GM12878 (cell line): Measurements from ENCODE around the gene TJP1. TPM values are rescaled to one million over a fixed set of nuclear protein-coding genes. Genes with fewer than 3 reads are reported as not detected.
A peak's percentile ranks its signal among the peaks of the same experiment; 100 is the strongest.

ENCODE experiments used
- ATAC-seq: fragments of 200-7000 bp; cut with Tn5 transposase; 3 replicates; pipeline ENCODE4 v1.9.1; 2020; ENCODE audit warnings: mild to moderate bottlenecking, moderate library complexity
- BruUV-seq: library from RNA; stranded (reverse); fragments of 400-500 nt; replicated peaks from 2 replicates; lab custom pipeline; 2021; lab: Mats Ljungman, UMichigan
- CTCF ChIA-PET: fragments of 300-600 bp; sonication (Branson Sonifier 250); formaldehyde crosslinking; extraction: SDS; loops from one replicate; lab custom pipeline; 2021; ENCODE audit warnings: inconsistent platforms; lab: Yijun Ruan, JAX
- POLR2A ChIA-PET: fragments of 350-600 bp; formaldehyde crosslinking; extraction: SDS; loops from one replicate; lab custom pipeline; 2021; ENCODE audit warnings: inconsistent platforms; lab: Charles Lee
- RAD21 ChIA-PET: fragments of 300-600 bp; sonication (Branson Sonifier 250); formaldehyde crosslinking; loops from one replicate; lab custom pipeline; 2023; ENCODE audit warnings: antibody characterized with exemption; ENCODE audit not compliant: unreplicated experiment; lab: Charles Lee
- SMC1A ChIA-PET: fragments of 300-600 bp; sonication (Branson Sonifier 250); formaldehyde crosslinking; loops from one replicate; lab custom pipeline; 2023; ENCODE audit not compliant: unreplicated experiment, uncharacterized antibody; lab: Charles Lee
- DNase-seq: peaks from one replicate; pipeline ENCODE4 v3.0.0-alpha.2; 2011; ENCODE audit warnings: low read depth, low spot score
- FAIRE-seq: peaks from 3 replicates; lab custom pipeline; 2011; peaks lifted over from hg19 to GRCh38; lab: Jason Lieb, UNC
- H2AFZ ChIP-seq: 2 replicates; pipeline ENCODE4 v1.6.0; 2011; ENCODE audit warnings: low read depth, low read length, control low read depth; ENCODE audit not compliant: control insufficient read depth
- H3K27ac ChIP-seq: 2 replicates; pipeline ENCODE4 v1.5.1; 2011; ENCODE audit warnings: control low read depth; ENCODE audit not compliant: control insufficient read depth, insufficient read depth
- H3K27me3 ChIP-seq, 2 experiments: replicated peaks in 1 of 2; 2 replicates each; pipeline versions ENCODE4 v1.6.0 to v1.6.1; 2011; ENCODE audit warnings: low read length in 1 of 2; ENCODE audit not compliant: control insufficient read depth in 2 of 2, insufficient read depth in 2 of 2
- H3K36me3 ChIP-seq, 2 experiments: 2 replicates each; pipeline ENCODE4 v1.5.1; 2011; ENCODE audit warnings: low read length in 1 of 2; ENCODE audit not compliant: control insufficient read depth in 2 of 2, insufficient read depth in 2 of 2
- H3K4me1 ChIP-seq: 2 replicates; pipeline ENCODE4 v1.6.1; 2011; ENCODE audit warnings: mild to moderate bottlenecking, low read length, moderate library complexity, mixed read lengths; ENCODE audit not compliant: control insufficient read depth, insufficient read depth
- H3K4me2 ChIP-seq: 2 replicates; pipeline ENCODE4 v1.6.0; 2011; ENCODE audit warnings: control low read depth; ENCODE audit not compliant: control insufficient read depth, insufficient read depth
- H3K4me3 ChIP-seq: fragments of 200-600 bp; sonication (generic); 2 replicates; pipeline ENCODE4 v1.5.1; 2016
- H3K79me2 ChIP-seq: 2 replicates; pipeline ENCODE4 v1.6.0; 2011; ENCODE audit warnings: low read length; ENCODE audit not compliant: control insufficient read depth, insufficient read depth
- H3K9ac ChIP-seq: 2 replicates; pipeline ENCODE4 v1.8.0; 2011; ENCODE audit warnings: low read length, control low read depth, mixed read lengths; ENCODE audit not compliant: control insufficient read depth, insufficient read depth
- H3K9me3 ChIP-seq: replicated peaks from 3 replicates; pipeline ENCODE4 v1.5.1; 2011; ENCODE audit warnings: mild to moderate bottlenecking, low read length; ENCODE audit not compliant: control insufficient read depth, insufficient read depth
- H4K20me1 ChIP-seq: 2 replicates; pipeline ENCODE4 v1.6.0; 2011; ENCODE audit not compliant: control insufficient read depth, insufficient read depth
- BMI1 ChIP-seq: fragments of 450-650 bp; IDR thresholded peaks from 2 replicates; pipeline ENCODE4 v1.6.1; 2016; ENCODE audit warnings: mild to moderate bottlenecking, moderate library complexity, borderline replicate concordance
- CBX3 ChIP-seq: fragments of 200-600 bp; sonication (generic); IDR thresholded peaks from 2 replicates; pipeline ENCODE4 v1.6.1; 2016; ENCODE audit warnings: low read depth, borderline replicate concordance
- CEBPB ChIP-seq, 2 experiments: fragments of 150-350 bp in 1 of 2; IDR thresholded peaks; 2 replicates each; pipeline ENCODE4 v1.6.1; 2012 to 2014; ENCODE audit warnings: low read depth in 2 of 2, low read length in 2 of 2, borderline replicate concordance in 1 of 2, inconsistent platforms in 1 of 2
- CHD2 ChIP-seq: IDR thresholded peaks from 2 replicates; pipeline ENCODE4 v1.6.1; 2011; ENCODE audit warnings: low read depth, low read length, improper control_type of control experiment, borderline replicate concordance
- CREM ChIP-seq: IDR thresholded peaks from 2 replicates; pipeline ENCODE4 v1.6.1; 2014; ENCODE audit warnings: antibody characterized with exemption, low read depth
- EP300 ChIP-seq, 2 experiments: fragments of 150-350 bp in 1 of 2; IDR thresholded peaks; 2 replicates each; pipeline ENCODE4 v1.6.1; 2011 to 2012; ENCODE audit warnings: low read depth in 2 of 2, low read length in 2 of 2, borderline replicate concordance in 1 of 2, improper control_type of control experiment in 1 of 2, inconsistent platforms in 1 of 2; ENCODE audit not compliant: control insufficient read depth in 1 of 2
- IRF3 ChIP-seq: fragments of 450-650 bp; IDR thresholded peaks from 2 replicates; pipeline ENCODE4 v1.6.1; 2014; ENCODE audit warnings: mild to moderate bottlenecking
- JUNB ChIP-seq: IDR thresholded peaks from 2 replicates; pipeline ENCODE4 v1.6.1; 2016; ENCODE audit warnings: antibody characterized with exemption, mild to moderate bottlenecking
- KLF5 ChIP-seq: fragments of 450-650 bp; IDR thresholded peaks from 2 replicates; pipeline ENCODE4 v1.6.1; 2014; ENCODE audit warnings: mild to moderate bottlenecking; ENCODE audit not compliant: partially characterized antibody
- RUNX3 ChIP-seq: IDR thresholded peaks from 2 replicates; pipeline ENCODE4 v1.6.1; 2012; ENCODE audit warnings: low read length, inconsistent platforms
- SUPT20H ChIP-seq: IDR thresholded peaks from 2 replicates; pipeline ENCODE4 v1.6.1; 2011; ENCODE audit warnings: low read depth, mild to moderate bottlenecking, low read length, moderate library complexity, borderline replicate concordance; ENCODE audit not compliant: control insufficient read depth
- TCF12 ChIP-seq: IDR thresholded peaks from 2 replicates; pipeline ENCODE4 v1.6.1; 2011; ENCODE audit warnings: low read depth, mild to moderate bottlenecking, low read length
- ZBTB33 ChIP-seq: fragments of 450-650 bp; IDR thresholded peaks from 2 replicates; pipeline ENCODE4 v1.6.1; 2017; ENCODE audit warnings: mild to moderate bottlenecking
- WGBS: methylation state at CpG from one replicate; pipeline ENCODE4 v1.1.6; 2016; ENCODE audit warnings: low lambda C conversion rate; ENCODE audit not compliant: insufficient replicate concordance, insufficient coverage; ENCODE audit errors: missing lambda C conversion rate; 5-methylcytosine and 5-hydroxymethylcytosine counted together
- in situ Hi-C: fragments of 300-500 bp; cut with MboI; formaldehyde crosslinking; loops from 9 replicates; pipeline ENCODE4 v1.14.3; 2018; ENCODE audit warnings: mixed read lengths
- intact Hi-C: fragments of 100-400 bp; cut with micrococcal nuclease; formaldehyde crosslinking; loops from one replicate; pipeline ENCODE4 v1.14.2; 2022; ENCODE audit not compliant: unreplicated experiment
- polyA plus RNA-seq, 11 experiments: library from polyadenylated mRNA; depleted of rRNA in 4 of 11; unstranded in 6 of 11; stranded (reverse) in 5 of 11; fragments of >200 nt; fragmentation: Nextera tagmentation in 4 of 11; fragmentation: Illumina TruSeq in 1 of 11; extraction: Ambion mirVana in 4 of 11; extraction: Trizol in 1 of 11; gene quantifications; 1 replicate in 1 of 11; 2 replicates in 10 of 11; pipeline versions ENCODE4 v1.2.1 to v1.2.3, GENCODE V29; 2011 to 2016; ENCODE audit warnings: inconsistent platforms in 2 of 11, missing spikeins in 2 of 11, low read depth in 1 of 11
- total RNA-seq, 4 experiments: library from RNA; depleted of rRNA in 3 of 4; stranded (reverse); fragments of >200 nt in 3 of 4; fragmentation: Illumina TruSeq in 1 of 4; extraction: Trizol in 1 of 4; gene quantifications; 2 replicates each; pipeline versions ENCODE4 v1.2.1 to v1.2.3, GENCODE V29; 2013 to 2021

Gene TJP1
- total and polyA plus RNA-seq, 10 of the 15 experiments (the other 5 are each of a cell fraction or from before 2014, with no cell fraction given): 0.01 to 0.49 (median 0.08) TPM; not detected in 7

- WGBS: 4% methylated on average over 3 of the region's 3 CpGs
- H3K4me2 ChIP-seq: no peak overlapping the region
- H3K4me3 ChIP-seq: no peak overlapping the region
- BruUV-seq: no TSS peak
- H3K79me2 ChIP-seq: no peaks in the 10 kb centered on the region
- H3K27me3 ChIP-seq: no peaks in the 10 kb centered on the region
- TF ChIP-seq SUPT20H (no peak), JUNB (peak; percentile 12), RUNX3 (peak; percentile 80)
- H3K36me3 ChIP-seq: no peaks in the 10 kb centered on the region
- H3K9ac ChIP-seq: no peak overlapping the region
- H3K4me1 ChIP-seq: no peaks in the 10 kb centered on the region
- peak; percentile 52; the same call in 2 of the 3 replicates for ATAC-seq
- ChIA-PET POLR2A (no interaction called here), RAD21 (no interaction called here), CTCF (interaction anchor here (1.8 kb wide), 1 partner anchor 12 kb away, joined by 4 read pairs; no protein-coding TSS in a partner anchor), SMC1A (interaction anchor here (1.6 kb wide), 1 partner anchor 12 kb away, joined by 4 read pairs; no protein-coding TSS in a partner anchor)
- intact Hi-C loops: no loop called here
- no peaks in the 10 kb centered on the region for H3K9me3 ChIP-seq
- peak; percentile 13 for DNase-seq
- H4K20me1 ChIP-seq: no peaks in the 10 kb centered on the region
- H2AFZ ChIP-seq: no peak overlapping the region
- FAIRE-seq: no peak
- in situ Hi-C loops: no loop called here
- no peak overlapping the region for H3K27ac ChIP-seq
Measured at GRCh38 chr15:29736012-29736743, 86.1 kb downstream of the TJP1 start.

GRCh38 chr15:29734917-29735572 is 87.2 kb downstream of the TJP1 start:
- CTCF ChIA-PET: no interaction called here
- TF ChIP-seq KLF5: no peak
- TF ChIP-seq RUNX3: 0 out of 2 replicates have a peak, but pooled peaks have one; percentile 11
- TF ChIP-seq CHD2: no peak
- TF ChIP-seq BMI1: no peak
- peak; percentile 45 for TF ChIP-seq JUNB
- no peak for TF ChIP-seq IRF3
- TF ChIP-seq CREM: no peak
- TF ChIP-seq TCF12: no peak
- TF ChIP-seq CEBPB (IDR thresholded peaks at IDR 0.05; ENCODE audit: borderline replicate concordance in 1 of 2, low read depth in 2 of 2, low read length in 2 of 2): no peak
- TF ChIP-seq EP300 (IDR thresholded peaks at IDR 0.05; ENCODE audit: borderline replicate concordance in 1 of 2, control insufficient read depth in 1 of 2, low read depth in 2 of 2, low read length in 2 of 2): no peak
- no peak for TF ChIP-seq ZBTB33
- TF ChIP-seq CBX3: no peak

More at GRCh38 chr15:29734917-29735572, 87.2 kb downstream of the TJP1 start:
- no peaks in the 10 kb centered on the region for H3K4me1 ChIP-seq
- no peaks in the 10 kb centered on the region for H4K20me1 ChIP-seq
- peak; percentile 36; the same call in 2 of the 3 replicates for ATAC-seq
- ChIA-PET POLR2A (no interaction called here), SMC1A (no interaction called here), RAD21 (no interaction called here)
- no peak overlapping the region for H3K27ac ChIP-seq
- no peak overlapping the region for H3K4me3 ChIP-seq
- no peaks in the 10 kb centered on the region for H3K79me2 ChIP-seq
- no peaks in the 10 kb centered on the region for H3K27me3 ChIP-seq
- no peaks in the 10 kb centered on the region for H3K9me3 ChIP-seq
- no peak for FAIRE-seq
- H3K4me2 ChIP-seq: no peak overlapping the region
- DNase-seq: no peak
- WGBS: 0% methylated on average over 5 of the region's 5 CpGs
- no peak overlapping the region for H2AFZ ChIP-seq
- in situ Hi-C loops (no loop called here), intact Hi-C loops (no loop called here)
- H3K36me3 ChIP-seq: no peaks in the 10 kb centered on the region
- H3K9ac ChIP-seq: no peak overlapping the region
- BruUV-seq: no TSS peak
